ENCODE data around the gene CDH4. TPM values are rescaled to one million over a fixed set of nuclear protein-coding genes. Genes with fewer than 3 reads are reported as not detected.

CDH4 gene
- total and polyA plus RNA-seq, 2 donors (not counting 3 experiments of a cell fraction or from before 2014, with no cell fraction given) = 0.17 to 0.51 TPM

GRCh38 chr20:61968036-61968810, 716.2 kb downstream of the CDH4 start:
- no TSS peak for BruUV-seq (replicated peaks)
- DNase-seq (ENCODE audit: low read depth, low spot score) = no peak
- peaks cover 3 to 8% of the 10 kb centered on the region in 2 experiments for H3K27me3 ChIP-seq (ENCODE audit: control insufficient read depth in 2 of 2, insufficient read depth in 2 of 2, low read length in 2 of 2)
- no peaks in the 10 kb centered on the region for H3K4me1 ChIP-seq (ENCODE audit: control insufficient read depth, extremely low read depth, insufficient read depth, low read length)
- no peak overlapping the region for H3K4me3 ChIP-seq (replicated peaks in 1 of 3; ENCODE audit: insufficient read depth in 1 of 3, low read depth in 1 of 3, low read length in 3 of 3)
- TF ChIP-seq, protein P1, sequence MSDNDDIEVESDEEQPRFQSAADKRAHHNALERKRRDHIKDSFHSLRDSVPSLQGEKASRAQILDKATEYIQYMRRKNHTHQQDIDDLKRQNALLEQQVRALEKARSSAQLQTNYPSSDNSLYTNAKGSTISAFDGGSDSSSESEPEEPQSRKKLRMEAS (IDR thresholded peaks at IDR 0.05; ENCODE audit: insufficient read depth, insufficient read length) = no peak
- TF ChIP-seq POLR2AphosphoS5 (IDR thresholded peaks at IDR 0.05; ENCODE audit: insufficient read depth, low read depth, low read length) (no peak), FOS (IDR thresholded peaks at IDR 0.05; ENCODE audit: borderline replicate concordance, insufficient read depth, low read length) (no peak), EZH2 (IDR thresholded peaks at IDR 0.05; ENCODE audit: borderline replicate concordance, low read depth, low read length, severe bottlenecking) (no peak), JUN (IDR thresholded peaks at IDR 0.05; ENCODE audit: borderline replicate concordance, insufficient read depth, insufficient read length, low read depth) (no peak), POLR2A (IDR thresholded peaks at IDR 0.05; ENCODE audit: low read depth, low read length) (no peak), GATA2 (IDR thresholded peaks at IDR 0.05; ENCODE audit: insufficient read depth, insufficient read length, low read depth, low read length) (no peak), MYC (IDR thresholded peaks at IDR 0.05; ENCODE audit: low read depth, low read length) (no peak)
- TF ChIP-seq, protein P2, sequence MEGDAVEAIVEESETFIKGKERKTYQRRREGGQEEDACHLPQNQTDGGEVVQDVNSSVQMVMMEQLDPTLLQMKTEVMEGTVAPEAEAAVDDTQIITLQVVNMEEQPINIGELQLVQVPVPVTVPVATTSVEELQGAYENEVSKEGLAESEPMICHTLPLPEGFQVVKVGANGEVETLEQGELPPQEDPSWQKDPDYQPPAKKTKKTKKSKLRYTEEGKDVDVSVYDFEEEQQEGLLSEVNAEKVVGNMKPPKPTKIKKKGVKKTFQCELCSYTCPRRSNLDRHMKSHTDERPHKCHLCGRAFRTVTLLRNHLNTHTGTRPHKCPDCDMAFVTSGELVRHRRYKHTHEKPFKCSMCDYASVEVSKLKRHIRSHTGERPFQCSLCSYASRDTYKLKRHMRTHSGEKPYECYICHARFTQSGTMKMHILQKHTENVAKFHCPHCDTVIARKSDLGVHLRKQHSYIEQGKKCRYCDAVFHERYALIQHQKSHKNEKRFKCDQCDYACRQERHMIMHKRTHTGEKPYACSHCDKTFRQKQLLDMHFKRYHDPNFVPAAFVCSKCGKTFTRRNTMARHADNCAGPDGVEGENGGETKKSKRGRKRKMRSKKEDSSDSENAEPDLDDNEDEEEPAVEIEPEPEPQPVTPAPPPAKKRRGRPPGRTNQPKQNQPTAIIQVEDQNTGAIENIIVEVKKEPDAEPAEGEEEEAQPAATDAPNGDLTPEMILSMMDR (IDR thresholded peaks at IDR 0.05; ENCODE audit: extremely low read depth in 1 of 2, insufficient read depth in 1 of 2, low read depth in 1 of 2, low read length in 2 of 2) = no peak
- H3K9me3 ChIP-seq (replicated peaks; ENCODE audit: control insufficient read depth, insufficient read depth, low read length) = no peaks in the 10 kb centered on the region
- no peaks in the 10 kb centered on the region for H4K20me1 ChIP-seq (replicated peaks; ENCODE audit: control insufficient read depth, extremely low read depth, insufficient read depth, low read length)
- no peak overlapping the region for H2AFZ ChIP-seq (ENCODE audit: low read depth, low read length)
- H3K4me2 ChIP-seq (ENCODE audit: insufficient read depth, low read length) = no peak overlapping the region
- intact Hi-C loops (cut with micrococcal nuclease) (no loop called here), dilution Hi-C loops (cut with MboI; ENCODE audit: extremely low pct_ligation_motif_present, low sequenced_read_pairs) (no loop called here)
- H3K9me1 ChIP-seq (replicated peaks; ENCODE audit: control insufficient read depth, extremely low read depth, insufficient read depth, low read length) = no peaks in the 10 kb centered on the region
- H3K27ac ChIP-seq (ENCODE audit: insufficient read depth, low read depth, low read length) = no peak overlapping the region
- no peak overlapping the region for H3K9ac ChIP-seq (replicated peaks; ENCODE audit: extremely low read depth, insufficient read depth, low read length)
- peaks cover 0 to 4% of the 10 kb centered on the region in 2 experiments for H3K36me3 ChIP-seq (ENCODE audit: control insufficient read depth in 2 of 2, extremely low read depth in 1 of 2, insufficient read depth in 2 of 2, low read length in 2 of 2)
- H3K79me2 ChIP-seq (ENCODE audit: control insufficient read depth, insufficient read depth, low read length) = no peaks in the 10 kb centered on the region
- CTCF ChIA-PET = no interaction called here
- POLR2A ChIA-PET = no interaction called here
- FAIRE-seq = no peak

Data from endothelial cell of umbilical vein (primary cell).